Measurements from ENCODE around the gene INHBE. TPM values are rescaled to one million over a fixed set of nuclear protein-coding genes. Genes with fewer than 3 reads are reported as not detected.

INHBE gene
- total and polyA plus RNA-seq, 4 donors: 17.6 to 181 (median 110) TPM

DNA sequence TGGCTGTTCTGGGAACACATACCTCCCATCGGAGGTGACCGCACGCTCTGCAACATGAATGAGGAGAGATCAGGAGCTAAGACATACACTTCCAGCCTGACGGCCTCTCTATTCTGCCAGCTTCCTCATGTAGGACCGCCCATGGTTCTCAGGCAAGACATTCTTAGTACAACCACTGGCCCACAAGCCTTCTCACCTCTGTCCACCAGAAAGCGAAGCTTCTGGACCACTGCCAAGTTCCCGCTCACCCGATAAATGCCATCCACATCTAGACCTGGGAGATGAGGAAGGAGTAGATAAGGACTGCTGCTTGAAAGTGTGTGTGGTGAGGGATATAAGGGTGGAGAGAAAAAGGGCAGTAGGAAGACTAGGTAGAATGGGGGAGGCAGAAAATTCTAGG is 19.3 kb downstream of the INHBE start:
- WGBS: 87% methylated on average over 8 of the region's 8 CpGs
- no peak overlapping the region for H3K9ac ChIP-seq (ENCODE audit: low read depth in 1 of 2, low read length in 2 of 2)
- H3K4me1 ChIP-seq (ENCODE audit: control insufficient read depth in 4 of 4, insufficient read depth in 4 of 4, low read length in 3 of 4): peaks cover 4 to 20% (median 14%) of the 10 kb centered on the region in 4 donors
- TF ChIP-seq NR2F2 (IDR thresholded peaks at IDR 0.05): no peak
- TF ChIP-seq, protein P1, sequence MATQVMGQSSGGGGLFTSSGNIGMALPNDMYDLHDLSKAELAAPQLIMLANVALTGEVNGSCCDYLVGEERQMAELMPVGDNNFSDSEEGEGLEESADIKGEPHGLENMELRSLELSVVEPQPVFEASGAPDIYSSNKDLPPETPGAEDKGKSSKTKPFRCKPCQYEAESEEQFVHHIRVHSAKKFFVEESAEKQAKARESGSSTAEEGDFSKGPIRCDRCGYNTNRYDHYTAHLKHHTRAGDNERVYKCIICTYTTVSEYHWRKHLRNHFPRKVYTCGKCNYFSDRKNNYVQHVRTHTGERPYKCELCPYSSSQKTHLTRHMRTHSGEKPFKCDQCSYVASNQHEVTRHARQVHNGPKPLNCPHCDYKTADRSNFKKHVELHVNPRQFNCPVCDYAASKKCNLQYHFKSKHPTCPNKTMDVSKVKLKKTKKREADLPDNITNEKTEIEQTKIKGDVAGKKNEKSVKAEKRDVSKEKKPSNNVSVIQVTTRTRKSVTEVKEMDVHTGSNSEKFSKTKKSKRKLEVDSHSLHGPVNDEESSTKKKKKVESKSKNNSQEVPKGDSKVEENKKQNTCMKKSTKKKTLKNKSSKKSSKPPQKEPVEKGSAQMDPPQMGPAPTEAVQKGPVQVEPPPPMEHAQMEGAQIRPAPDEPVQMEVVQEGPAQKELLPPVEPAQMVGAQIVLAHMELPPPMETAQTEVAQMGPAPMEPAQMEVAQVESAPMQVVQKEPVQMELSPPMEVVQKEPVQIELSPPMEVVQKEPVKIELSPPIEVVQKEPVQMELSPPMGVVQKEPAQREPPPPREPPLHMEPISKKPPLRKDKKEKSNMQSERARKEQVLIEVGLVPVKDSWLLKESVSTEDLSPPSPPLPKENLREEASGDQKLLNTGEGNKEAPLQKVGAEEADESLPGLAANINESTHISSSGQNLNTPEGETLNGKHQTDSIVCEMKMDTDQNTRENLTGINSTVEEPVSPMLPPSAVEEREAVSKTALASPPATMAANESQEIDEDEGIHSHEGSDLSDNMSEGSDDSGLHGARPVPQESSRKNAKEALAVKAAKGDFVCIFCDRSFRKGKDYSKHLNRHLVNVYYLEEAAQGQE (IDR thresholded peaks at IDR 0.05): no peak
- no peak for TF ChIP-seq GABPA (IDR thresholded peaks at IDR 0.05 in 1 of 2, conservative IDR thresholded peaks at IDR 0.05 in 1 of 2)
- TF ChIP-seq FOXA2 (IDR thresholded peaks at IDR 0.05): no peak
- TF ChIP-seq, protein P2, sequence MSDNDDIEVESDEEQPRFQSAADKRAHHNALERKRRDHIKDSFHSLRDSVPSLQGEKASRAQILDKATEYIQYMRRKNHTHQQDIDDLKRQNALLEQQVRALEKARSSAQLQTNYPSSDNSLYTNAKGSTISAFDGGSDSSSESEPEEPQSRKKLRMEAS (IDR thresholded peaks at IDR 0.05): no peak
- TF ChIP-seq, protein P3, sequence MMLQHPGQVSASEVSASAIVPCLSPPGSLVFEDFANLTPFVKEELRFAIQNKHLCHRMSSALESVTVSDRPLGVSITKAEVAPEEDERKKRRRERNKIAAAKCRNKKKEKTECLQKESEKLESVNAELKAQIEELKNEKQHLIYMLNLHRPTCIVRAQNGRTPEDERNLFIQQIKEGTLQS (IDR thresholded peaks at IDR 0.05): no peak
- no peak for TF ChIP-seq RXRA (IDR thresholded peaks at IDR 0.05)
- TF ChIP-seq FOXA1 (IDR thresholded peaks at IDR 0.05): no peak
- no peak overlapping the region for H3K27ac ChIP-seq (ENCODE audit: low read depth in 1 of 2, low read length in 2 of 2)
- no peak overlapping the region for H3K4me3 ChIP-seq (ENCODE audit: low read depth in 1 of 3, low read length in 3 of 3)
- H3K9me3 ChIP-seq (ENCODE audit: control insufficient read depth in 4 of 4, low read length in 3 of 4): no peaks in the 10 kb centered on the region
- H3K36me3 ChIP-seq (ENCODE audit: control insufficient read depth in 4 of 4, insufficient read depth in 3 of 4, low read depth in 1 of 4, low read length in 3 of 4): peaks cover 0 to 2% (median 0%) of the 10 kb centered on the region in 4 donors
- peaks cover 0 to 6% (median 3%) of the 10 kb centered on the region in 4 donors for H3K27me3 ChIP-seq (ENCODE audit: control insufficient read depth in 4 of 4, insufficient read depth in 4 of 4, low read length in 3 of 4)
- DNase-seq (ENCODE audit: low spot score): no peak

DNA sequence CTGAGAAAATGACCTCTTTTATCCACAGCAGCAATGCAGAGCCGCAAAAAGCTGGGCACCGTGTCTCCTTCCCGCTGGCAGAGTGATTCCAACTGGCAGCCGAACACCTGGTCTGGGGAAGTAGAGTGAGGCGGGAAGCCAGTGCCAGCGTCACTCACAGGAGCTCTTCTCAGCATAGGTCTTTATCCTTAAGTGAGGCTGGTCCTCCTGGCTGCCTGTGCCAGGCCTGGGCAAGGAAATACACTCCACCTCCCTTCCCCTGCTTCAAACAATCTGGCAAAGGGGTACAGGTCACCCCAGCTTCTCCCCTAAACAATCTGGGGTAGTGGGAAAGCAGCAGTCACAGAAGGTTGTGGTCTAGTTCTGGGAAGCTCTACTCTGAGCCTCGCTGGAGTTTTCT is 19.8 kb downstream of the INHBE start:
- H3K27ac ChIP-seq (ENCODE audit: low read depth in 1 of 2, low read length in 2 of 2): no peak overlapping the region
- no peak for DNase-seq (ENCODE audit: low spot score)
- H3K4me1 ChIP-seq (ENCODE audit: control insufficient read depth in 4 of 4, insufficient read depth in 4 of 4, low read length in 3 of 4): peaks cover 4 to 20% (median 14%) of the 10 kb centered on the region in 4 donors
- no peak overlapping the region for H3K4me3 ChIP-seq (ENCODE audit: low read depth in 1 of 3, low read length in 3 of 3)
- peaks cover 0 to 6% (median 3%) of the 10 kb centered on the region in 4 donors for H3K27me3 ChIP-seq (ENCODE audit: control insufficient read depth in 4 of 4, insufficient read depth in 4 of 4, low read length in 3 of 4)
- H3K9me3 ChIP-seq (ENCODE audit: control insufficient read depth in 4 of 4, low read length in 3 of 4): no peaks in the 10 kb centered on the region
- TF ChIP-seq RXRA (IDR thresholded peaks at IDR 0.05) (no peak), HNF4A (conservative IDR thresholded peaks at IDR 0.05) (no peak), TAF1 (conservative IDR thresholded peaks at IDR 0.05) (no peak), FOXA1 (IDR thresholded peaks at IDR 0.05) (no peak), GABPA (IDR thresholded peaks at IDR 0.05 in 1 of 2, conservative IDR thresholded peaks at IDR 0.05 in 1 of 2) (no peak), FOXA2 (IDR thresholded peaks at IDR 0.05) (no peak), HNF4G (IDR thresholded peaks at IDR 0.05) (no peak)
- TF ChIP-seq, protein P4, sequence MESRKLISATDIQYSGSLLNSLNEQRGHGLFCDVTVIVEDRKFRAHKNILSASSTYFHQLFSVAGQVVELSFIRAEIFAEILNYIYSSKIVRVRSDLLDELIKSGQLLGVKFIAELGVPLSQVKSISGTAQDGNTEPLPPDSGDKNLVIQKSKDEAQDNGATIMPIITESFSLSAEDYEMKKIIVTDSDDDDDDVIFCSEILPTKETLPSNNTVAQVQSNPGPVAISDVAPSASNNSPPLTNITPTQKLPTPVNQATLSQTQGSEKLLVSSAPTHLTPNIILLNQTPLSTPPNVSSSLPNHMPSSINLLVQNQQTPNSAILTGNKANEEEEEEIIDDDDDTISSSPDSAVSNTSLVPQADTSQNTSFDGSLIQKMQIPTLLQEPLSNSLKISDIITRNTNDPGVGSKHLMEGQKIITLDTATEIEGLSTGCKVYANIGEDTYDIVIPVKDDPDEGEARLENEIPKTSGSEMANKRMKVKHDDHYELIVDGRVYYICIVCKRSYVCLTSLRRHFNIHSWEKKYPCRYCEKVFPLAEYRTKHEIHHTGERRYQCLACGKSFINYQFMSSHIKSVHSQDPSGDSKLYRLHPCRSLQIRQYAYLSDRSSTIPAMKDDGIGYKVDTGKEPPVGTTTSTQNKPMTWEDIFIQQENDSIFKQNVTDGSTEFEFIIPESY (IDR thresholded peaks at IDR 0.05): no peak
- TF ChIP-seq, protein P5, sequence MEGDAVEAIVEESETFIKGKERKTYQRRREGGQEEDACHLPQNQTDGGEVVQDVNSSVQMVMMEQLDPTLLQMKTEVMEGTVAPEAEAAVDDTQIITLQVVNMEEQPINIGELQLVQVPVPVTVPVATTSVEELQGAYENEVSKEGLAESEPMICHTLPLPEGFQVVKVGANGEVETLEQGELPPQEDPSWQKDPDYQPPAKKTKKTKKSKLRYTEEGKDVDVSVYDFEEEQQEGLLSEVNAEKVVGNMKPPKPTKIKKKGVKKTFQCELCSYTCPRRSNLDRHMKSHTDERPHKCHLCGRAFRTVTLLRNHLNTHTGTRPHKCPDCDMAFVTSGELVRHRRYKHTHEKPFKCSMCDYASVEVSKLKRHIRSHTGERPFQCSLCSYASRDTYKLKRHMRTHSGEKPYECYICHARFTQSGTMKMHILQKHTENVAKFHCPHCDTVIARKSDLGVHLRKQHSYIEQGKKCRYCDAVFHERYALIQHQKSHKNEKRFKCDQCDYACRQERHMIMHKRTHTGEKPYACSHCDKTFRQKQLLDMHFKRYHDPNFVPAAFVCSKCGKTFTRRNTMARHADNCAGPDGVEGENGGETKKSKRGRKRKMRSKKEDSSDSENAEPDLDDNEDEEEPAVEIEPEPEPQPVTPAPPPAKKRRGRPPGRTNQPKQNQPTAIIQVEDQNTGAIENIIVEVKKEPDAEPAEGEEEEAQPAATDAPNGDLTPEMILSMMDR (IDR thresholded peaks at IDR 0.05; ENCODE audit: low read depth, low read length, missing input control): no peak
- H3K9ac ChIP-seq (ENCODE audit: low read depth in 1 of 2, low read length in 2 of 2): no peak overlapping the region
- 68% methylated on average over 7 of the region's 7 CpGs for whole genome bisulfite sequencing
- H3K36me3 ChIP-seq (ENCODE audit: control insufficient read depth in 4 of 4, insufficient read depth in 3 of 4, low read depth in 1 of 4, low read length in 3 of 4): peaks cover 0 to 2% (median 0%) of the 10 kb centered on the region in 4 donors
